NCI-H2107 treated with DMSO at 0.1 percent for 48 hours (cell line): ENCODE data around the gene MSANTD1.

Experiments
- DNase-seq: peaks from one replicate; lab custom pipeline; 2025; ENCODE audit not compliant: unreplicated experiment; lab: John Stamatoyannopoulos, UW

The MSANTD1 gene

DNA sequence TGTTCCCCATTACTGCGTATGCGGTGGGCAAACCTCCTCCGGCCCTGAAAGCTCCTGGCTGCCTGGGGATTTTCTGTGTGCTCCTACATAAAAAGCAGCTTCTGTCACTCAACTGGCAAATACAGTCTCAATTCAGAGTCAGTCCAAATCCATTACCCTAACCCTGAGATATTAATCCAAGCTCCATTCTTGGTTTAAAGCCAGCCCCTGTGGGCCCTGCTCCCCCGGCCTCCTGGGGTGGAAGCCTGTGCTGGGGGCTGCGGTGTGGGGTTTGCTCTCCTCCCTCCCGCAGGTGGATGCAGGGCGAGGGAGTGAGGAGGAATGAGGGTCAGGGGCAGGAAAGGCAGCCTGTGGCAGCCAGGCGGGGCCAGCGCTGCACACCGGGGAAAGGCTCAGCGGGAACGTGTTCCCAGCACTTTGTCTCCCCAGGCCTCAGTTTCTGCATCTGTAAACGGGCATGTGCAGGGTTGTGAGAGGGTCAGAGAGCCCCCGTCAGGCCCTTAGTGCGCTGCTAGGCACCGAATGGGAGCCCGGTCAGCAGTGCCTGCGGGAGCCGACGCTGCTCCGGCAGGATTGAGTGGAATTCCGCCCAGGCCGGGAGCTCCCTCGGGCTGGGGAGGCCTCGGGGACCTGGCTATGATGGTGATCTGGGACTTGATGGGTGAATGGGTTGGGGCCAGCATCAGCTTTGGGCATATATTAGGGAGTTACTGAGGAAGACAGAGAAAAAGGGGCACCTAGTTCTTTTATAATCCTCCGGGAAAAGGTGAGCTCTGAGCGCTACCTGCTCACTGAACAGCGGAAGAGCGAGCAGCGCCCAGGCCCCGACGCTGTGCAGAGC is 37.6 kb downstream of the MSANTD1 start:
- no peak for DNase-seq

DNA sequence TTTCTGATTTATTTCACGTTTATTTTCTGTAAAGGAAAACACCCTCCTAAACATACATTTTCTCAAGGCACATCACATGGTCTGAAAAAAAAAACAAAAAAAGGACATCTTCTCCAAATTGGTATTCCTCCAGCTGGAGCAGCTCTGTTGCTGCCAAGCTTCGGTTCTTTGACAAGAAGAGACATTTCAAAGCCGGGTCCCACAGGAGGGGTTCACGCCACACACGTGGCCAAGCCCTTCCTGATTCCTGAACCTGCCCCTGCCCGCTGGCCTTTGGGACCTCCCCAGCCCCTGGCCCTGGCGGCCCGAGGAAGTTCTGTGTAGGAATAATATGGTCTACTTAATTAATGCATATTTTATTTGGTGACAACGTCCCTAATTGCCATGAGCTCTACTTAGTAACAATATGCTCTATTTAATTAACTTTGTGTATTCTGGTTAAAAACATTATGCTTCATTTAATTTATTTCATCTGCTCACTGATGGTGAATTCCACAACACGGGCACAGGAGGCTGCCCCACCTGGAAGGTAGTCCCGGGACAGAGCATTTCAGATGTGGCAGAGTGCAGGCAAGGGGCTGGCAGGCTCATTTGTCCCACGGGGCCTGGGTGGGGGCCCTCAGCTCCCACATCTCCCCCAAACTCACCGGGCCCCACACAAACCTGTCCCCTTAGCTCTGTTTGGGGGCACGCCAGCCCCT is 38.5 kb downstream of the MSANTD1 start:
- DNase-seq, result no peak

DNA sequence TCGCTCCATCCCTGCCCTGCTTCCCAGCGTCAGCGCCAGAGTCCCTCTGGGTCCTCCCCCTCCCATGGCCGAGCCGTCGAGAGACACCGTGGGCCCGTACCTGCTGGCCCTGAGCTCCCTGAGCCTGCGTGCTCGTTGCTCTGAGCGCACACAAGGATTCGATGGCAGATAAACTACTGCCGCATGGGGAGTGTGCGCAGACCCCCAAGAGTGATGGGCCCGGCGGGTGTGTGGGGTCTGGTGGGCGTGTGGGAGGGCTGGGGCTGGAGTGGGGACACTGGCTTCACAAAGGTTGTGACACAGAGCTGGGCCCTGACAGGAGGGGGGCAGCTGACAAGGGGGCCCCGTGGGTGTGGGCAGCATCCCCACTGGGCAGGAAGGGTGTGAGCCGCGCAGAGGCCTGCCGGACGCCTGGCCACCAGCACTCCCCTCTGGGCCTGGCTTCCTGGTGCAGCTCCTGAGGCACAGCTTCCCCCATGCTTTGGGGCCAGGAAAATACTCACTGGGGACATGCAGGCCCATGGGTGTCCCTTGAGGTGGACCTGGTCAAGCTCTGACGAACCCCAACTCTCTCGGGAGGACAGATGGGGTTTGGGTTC is 39.1 kb downstream of the MSANTD1 start:
- DNase-seq, result no peak

DNA sequence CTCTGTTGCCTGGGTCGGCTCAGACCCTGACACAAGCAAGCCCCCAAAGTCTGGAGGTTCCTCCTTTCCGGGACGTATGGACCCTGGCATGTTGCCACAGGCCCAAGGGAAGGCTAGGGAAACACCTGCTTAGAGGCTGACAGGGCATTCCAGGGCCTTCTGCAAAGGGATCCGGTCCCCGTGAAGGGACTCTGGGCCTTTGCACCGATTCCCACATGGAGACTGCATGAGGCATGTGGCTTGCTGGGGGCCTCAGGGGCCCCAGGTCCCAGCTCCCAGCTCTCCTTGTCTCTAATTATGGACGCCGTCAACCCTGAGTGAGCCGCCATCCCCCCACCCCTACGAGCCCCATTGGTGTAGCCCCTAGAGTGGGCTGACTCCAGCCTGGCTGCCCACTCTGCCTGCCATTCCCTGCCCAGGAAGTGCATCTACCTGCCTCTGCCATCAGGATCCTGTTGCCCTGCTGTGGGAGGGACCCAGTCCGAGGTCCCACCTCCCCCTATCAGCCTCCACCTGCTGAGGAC is 39.7 kb downstream of the MSANTD1 start:
- no peak for DNase-seq

DNA sequence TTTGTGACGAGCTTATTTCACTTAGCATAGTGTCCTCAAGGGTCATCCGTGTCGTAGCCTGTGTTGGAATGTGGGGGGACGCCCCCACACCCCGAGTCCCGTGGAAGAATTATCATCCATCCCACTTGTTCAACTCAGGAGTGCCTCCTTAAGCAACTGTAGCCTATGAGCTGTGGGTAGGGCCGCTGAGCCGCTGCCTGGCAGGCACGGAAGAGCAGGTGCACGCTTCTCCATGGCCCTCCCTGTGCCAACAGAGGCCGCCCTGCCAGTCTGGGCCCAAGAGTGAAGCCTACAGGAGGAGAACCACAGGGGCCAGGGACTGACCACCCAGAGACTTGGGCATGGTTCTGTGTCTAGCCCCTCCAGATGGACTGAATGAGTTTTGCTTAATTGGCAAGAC is 41.5 kb downstream of the MSANTD1 start:
- DNase-seq, result no peak

DNA sequence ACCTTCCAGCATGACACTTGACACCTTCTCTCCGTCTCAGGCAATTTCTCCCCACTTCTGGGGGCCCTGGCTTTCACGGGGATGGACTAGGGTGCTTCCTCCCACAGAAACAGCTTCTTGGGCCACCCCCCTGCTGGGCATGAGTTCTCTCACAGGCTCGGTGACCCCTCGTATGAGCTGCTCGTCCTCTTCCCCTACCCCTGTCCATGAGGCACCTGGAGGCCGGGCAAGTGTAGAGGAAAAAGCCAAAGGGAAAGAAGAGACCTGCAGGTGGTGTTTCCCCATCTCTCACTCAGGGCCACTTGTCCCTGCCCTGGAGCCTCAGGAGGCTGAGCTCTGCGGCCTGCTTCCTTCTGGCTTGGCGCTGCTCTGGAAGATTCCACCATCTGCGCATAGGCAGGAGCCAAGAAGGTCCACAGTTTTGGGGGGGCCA is 41.9 kb downstream of the MSANTD1 start:
- no peak for DNase-seq

DNA sequence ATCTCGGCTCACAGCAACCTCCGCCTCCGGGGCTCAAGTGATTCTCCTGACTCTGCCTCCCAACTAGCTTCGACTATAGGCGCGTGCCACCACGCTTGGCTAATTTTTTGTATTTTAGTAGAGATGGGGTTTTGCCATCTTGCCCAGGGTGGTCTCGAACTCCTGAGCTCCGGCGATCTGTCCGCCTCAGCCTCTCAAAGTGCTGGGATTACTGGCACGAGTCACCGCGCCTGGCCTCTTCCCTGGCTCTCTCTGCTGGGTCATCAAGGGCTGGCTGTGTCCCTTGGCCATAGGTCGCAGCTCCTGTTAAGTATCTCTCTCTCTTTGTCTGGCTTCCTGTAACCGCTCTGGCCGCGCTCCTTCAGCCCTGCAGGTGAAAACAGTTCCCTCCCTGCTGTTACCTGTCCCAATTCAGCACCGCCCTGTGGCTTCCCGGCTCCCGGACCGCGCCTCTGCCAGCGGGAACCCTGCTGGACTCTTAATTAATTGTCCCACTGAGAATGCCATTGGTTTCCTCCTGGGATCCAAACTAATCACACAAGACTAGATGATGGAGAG is 42.5 kb downstream of the MSANTD1 start:
- no peak for DNase-seq

DNA sequence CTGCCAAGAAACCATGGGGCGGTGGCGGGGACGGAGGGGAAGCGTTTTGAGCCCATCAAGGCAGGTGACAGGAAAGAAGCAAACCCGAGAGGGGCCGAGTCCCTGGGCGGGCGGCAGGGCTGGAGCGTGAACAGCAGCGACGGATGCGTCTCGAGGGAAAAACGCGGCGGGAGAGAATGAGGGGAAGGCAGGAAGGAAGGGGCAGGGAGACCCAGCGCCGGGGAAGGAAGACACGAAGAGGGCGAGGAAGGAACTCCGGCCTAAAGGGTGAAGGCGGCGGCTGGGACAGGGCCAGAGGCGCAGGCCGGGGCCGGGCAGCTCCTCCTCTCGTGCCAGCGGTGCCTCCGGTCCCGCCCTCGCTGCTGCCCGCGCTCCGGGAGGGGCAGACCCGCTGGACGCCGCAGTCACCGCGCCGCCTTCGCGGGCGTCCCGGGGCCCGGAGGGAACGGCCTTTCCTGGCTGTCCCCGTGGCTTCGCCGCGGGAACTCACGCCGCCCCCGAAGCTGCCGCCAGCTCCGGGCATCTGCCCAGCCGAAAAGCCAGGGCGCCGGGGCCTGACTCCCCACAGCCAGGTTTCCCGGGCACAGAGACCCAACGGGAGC is 43.1 kb downstream of the MSANTD1 start:
- DNase-seq, result no peak

DNA sequence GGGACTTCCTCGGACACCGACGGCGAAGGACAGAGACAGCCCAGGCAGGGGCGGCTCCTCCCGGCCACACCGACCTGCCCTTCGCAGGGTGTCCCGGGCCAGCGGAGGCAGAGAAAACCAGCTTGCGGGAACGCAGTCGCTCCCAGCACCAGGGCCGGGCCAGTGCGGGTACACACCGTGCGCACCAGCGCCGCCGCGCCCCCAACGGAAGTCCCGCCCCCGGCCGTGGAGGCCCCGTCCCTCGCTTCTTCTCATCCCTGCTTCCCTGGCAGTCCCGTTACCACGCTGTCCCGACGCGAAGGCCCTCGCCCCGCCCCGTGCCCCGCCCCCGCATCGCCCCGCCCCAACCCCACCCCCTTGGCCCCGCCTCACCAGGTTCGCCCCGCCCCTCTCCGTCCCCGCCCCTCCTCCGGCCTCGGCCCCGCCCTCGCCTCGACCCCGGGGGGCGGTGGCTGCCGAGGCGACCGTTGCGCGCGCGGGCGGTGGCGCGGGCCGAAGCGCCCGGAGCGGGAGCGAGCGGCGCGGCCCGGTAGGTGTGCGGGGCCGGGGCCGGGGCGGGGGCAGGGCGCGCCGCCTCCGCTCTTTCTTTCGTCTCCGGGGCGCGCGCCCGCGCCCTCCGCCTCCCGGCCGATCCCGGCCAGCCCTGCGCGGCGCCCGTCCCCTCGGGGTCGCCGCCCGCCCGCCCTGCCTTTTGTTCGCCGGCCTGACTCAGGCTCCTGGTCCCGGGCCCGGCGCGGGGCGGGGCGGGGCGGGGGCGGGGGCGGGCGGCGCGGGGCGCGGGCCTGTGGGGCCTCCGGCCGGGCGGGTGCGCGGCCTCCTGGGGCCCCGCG is 43.8 kb downstream of the MSANTD1 start, which contains the start of gene RGS12:
Gene RGS12 (plus strand): TSS at position 451 of the 830 bp plus-strand sequence. CDS start 23,150 bp downstream, outside the sequence.
- DNase-seq, result peak; percentile 48

DNA sequence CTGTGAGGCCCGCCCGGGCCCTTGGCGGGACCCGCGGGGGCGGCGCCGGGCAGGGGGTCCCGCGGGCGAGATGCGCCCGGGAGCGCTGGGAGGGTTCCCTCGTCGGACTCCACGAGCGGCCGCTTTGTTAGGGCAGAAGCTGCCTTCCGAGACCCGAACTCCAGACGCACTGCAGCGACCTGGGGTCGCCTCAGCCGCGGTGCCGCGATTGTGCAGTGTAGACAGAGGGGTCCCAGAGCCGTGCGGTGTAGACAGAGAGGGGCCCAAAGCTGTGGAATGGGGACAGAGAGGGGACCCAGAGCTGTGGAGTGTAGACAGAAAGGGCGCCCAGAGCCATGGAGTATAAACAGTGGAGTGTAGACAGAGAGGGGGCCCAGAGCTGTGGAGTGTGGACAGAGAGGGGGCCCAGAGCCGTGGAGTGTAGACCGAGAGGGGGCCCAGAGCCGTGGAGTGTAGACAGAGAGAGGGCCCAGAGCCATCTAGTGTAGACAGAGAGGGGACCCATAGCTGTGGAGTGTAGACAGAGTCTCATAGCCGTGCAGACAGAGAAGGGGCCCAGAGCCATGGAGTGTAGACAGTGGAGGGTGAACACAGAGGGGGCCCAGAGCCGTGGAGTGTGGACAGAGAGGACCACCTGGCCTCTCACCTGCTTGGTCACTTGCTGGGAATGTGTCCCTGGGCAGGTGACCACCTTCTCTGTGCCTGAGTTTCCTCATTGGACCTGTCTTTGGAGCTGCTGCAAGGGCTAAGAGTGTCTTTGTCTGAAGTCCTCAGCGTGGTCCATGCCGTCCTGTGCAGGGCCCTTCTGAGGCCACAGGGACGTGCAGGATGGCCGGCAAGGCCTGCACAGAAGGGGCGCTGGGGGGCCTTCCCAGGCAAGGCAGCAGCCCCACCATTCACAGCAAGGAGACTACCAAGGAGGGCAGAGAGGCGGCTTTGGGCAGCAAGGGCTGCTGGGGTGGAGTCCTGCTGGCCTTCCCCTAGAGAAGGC is 44.7 kb downstream of the MSANTD1 start:
- no peak for DNase-seq

DNA sequence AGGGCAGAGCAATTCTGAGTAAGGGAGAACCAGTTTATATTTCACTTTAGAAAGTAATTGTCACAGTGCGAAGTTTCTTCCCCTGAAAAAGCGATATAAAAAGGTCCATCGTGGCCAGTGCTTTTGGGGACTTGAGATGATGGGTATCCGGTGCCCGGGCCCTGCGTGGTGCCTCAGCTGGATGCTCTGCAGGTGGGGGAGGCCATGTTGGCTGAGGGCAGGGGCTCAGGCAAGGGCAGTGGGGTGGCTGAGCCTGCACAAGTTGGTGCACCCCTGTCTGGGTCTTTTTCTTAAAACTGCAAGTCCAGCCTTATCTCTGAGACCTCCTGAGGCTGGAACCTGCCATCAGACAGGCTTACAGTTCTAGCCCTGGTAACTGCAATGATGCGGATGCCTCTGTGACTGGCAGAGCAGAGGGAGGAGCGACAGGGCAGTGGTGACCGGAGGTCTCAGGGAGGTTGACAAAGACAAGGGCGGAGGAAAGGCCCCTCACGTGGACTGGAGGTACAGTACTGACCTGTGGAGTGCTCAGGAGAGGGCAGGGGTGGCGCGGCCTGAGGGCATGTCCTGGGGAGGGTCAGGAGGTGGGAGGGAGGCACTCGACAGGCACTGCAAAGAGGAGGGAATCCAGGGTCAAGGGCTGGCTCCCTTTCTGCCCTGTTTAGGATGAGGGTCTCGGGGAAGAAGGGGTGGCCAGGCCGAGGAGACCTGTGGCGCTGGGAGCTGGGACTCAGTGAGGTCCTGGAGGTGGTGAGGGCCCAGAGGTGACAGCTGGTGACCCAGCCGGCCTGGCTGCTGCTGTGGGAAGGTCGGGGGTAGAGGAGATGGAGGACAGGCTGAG is 45.7 kb downstream of the MSANTD1 start:
- no peak for DNase-seq

DNA sequence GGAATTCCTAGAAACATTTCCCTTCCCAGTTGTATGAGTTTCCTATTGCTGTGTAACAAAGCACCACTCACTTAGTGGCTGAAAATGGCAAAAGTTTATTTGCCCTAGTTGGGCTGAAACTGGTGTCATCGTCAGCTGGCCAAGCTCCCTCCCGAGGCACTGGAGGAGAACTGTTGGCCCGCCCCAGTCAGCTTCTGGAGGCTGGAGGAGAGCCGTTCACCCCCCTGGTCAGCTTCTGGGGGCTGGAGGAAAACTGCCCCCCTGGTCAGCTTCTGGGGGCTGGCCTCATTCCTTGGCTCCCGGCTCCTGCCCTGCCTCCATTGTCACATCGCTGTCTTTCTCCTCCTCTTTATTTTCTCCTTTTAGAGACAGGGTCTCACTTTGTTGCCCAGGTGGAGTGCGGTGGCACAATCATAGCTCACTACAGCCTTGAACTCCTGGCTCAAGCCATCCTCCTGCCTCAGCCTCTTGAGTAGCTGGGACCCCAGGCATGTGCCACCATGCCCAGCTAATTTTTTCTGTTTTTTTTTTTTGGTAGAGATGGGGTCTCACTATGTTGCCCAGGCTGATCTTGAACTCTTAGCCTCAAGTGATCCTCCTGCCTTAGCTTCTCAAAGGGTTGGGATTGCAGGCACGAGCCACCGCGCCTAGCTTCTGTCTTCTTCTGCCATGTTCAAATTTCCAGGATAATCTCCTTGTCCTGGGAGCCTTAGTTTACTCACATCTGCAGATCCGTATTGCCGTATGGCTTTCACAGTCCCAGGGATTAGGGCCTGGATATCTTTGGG is 47.1 kb downstream of the MSANTD1 start:
- DNase-seq, result no peak

DNA sequence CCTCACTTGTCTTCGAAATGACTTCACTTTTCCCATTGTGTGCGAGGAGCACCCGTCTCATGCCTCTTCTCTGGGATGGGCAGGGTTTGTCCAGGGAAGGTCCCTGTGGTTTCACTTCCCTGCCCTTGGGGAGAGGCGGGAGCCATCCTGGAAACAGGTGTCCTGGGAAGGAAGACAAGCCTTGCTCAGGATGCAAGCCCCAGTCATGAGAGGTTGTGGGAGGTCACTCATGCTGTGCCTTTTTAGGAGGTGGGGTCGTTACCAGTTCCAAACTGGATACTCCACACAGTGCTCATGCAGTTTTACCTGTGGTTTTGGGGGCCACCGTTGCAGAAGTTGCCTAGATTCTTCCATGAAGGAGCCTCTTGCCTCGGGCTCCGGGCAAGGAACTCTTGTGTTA is 47.7 kb downstream of the MSANTD1 start:
- no peak for DNase-seq

DNA sequence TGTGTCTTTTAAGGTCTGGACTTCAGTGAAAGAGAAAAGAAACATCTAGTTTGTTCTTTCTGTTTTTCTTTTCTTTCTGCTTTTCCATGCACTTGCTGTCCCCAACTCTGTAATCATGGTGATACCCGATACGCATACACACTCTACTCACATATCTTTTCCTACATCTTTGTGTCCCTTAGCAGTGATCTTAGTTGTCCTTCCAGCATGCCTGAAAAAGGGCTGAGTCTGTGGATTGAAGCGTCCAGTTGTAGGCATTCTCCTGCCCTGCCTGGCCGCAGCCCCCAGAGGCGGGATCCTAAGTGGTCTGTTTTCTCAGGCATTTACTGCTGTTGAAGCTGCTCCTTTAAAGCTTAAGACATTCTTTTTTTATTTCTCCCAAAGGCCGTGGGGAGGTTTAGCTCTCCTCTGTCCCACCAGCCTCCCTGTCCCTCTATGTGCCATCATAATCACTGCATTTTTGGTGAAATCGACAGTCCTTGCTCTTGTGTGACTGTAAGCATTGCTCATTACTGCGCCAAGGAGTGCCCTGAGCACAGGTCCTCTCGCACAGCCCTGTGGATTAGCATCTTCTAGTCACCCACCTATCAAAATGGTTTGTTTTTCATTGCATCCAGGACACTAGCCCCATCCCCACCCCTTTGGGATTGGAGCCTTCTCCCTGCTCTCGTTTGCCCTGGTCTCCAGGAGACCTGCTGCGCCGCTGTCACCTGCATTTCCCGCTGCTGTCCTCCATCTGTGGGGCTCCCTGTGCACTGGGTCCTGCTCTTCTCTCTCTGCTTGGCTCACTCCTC is 48.3 kb downstream of the MSANTD1 start:
- DNase-seq, result no peak

DNA sequence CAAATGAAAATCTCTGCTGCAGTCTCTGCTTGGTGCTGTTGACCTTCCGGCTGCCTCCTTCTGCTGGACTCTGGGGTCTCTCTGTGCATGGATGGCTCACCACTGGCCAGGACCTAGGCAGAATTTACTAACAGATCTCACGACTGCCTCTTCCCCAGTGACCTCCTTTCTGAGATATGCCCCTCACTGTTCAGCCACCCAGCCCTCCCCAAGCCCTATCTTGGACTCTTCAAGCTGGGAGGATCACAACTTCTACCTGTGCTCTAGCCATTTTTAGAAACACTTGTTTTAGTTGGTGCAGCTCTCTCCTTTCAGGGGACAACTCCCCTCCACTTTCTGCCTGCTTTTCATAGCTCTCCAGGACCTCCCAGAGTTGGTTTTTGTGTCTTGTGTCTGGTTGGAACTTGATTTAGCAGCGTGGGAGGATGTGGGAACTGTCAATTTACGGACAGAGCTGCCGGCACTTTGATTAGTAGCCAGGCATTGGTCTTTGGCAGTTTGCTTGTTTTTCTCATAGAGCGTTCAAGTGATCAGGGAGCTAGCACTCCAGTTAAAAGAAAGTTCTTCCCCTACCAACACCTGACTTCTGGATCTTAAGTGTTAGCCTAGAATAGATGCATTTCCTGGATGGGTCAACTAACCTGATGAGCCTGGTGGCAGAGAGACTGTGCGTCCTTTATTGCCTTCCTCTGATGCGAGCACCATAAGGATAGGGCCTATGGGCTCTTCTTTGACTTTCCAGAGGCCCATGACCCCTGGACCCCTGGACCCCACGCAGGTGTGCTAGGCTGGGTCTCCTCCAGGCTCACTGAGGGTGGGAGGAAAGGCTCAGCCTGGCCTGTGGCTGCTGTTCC is 50.4 kb downstream of the MSANTD1 start:
- no peak for DNase-seq
